Mesothelial cell of epicardium (in vitro differentiated cells): ENCODE results near the gene TEX29. TPM values are rescaled to one million over a fixed set of nuclear protein-coding genes. Genes with fewer than 3 reads are reported as not detected.

Source experiments
- DNase-seq, 2 experiments: peaks; one replicate each; pipeline ENCODE4 v3.0.0; 2021; ENCODE audit warnings: low spot score in 2 of 2; ENCODE audit not compliant: unreplicated experiment in 2 of 2
- H3K27ac Mint-ChIP-seq: 2 replicates; pipeline ENCODE4 v1.8.0; 2021; ENCODE audit warnings: mixed read lengths
- H3K27me3 Mint-ChIP-seq: 2 replicates; pipeline ENCODE4 v1.8.0; 2021; ENCODE audit warnings: low read depth, mixed read lengths
- H3K36me3 Mint-ChIP-seq: 2 replicates; pipeline ENCODE4 v1.8.0; 2021; ENCODE audit warnings: mixed read lengths
- H3K4me1 Mint-ChIP-seq: 2 replicates; pipeline ENCODE4 v1.8.0; 2021; ENCODE audit warnings: mixed read lengths
- H3K4me3 Mint-ChIP-seq: 2 replicates; pipeline ENCODE4 v1.8.0; 2021; ENCODE audit warnings: mild to moderate bottlenecking, moderate library complexity, mixed read lengths
- H3K9me3 Mint-ChIP-seq: 2 replicates; pipeline ENCODE4 v1.8.0; 2021; ENCODE audit warnings: mixed read lengths
- total RNA-seq: library from RNA; stranded (reverse); gene quantifications from 3 replicates; pipeline ENCODE4 v1.2.1, GENCODE V29; 2021
- TF ChIP-seq, protein P1 (sequence below): fragments of 200-600 bp; sonication (generic); IDR thresholded peaks from one replicate; pipeline ENCODE4 v1.5.0; 2021; ENCODE audit warnings: antibody characterized with exemption; ENCODE audit not compliant: unreplicated experiment

The TEX29 gene
- total RNA-seq, 1 donor from 2014 or later: 0.45 TPM

DNA sequence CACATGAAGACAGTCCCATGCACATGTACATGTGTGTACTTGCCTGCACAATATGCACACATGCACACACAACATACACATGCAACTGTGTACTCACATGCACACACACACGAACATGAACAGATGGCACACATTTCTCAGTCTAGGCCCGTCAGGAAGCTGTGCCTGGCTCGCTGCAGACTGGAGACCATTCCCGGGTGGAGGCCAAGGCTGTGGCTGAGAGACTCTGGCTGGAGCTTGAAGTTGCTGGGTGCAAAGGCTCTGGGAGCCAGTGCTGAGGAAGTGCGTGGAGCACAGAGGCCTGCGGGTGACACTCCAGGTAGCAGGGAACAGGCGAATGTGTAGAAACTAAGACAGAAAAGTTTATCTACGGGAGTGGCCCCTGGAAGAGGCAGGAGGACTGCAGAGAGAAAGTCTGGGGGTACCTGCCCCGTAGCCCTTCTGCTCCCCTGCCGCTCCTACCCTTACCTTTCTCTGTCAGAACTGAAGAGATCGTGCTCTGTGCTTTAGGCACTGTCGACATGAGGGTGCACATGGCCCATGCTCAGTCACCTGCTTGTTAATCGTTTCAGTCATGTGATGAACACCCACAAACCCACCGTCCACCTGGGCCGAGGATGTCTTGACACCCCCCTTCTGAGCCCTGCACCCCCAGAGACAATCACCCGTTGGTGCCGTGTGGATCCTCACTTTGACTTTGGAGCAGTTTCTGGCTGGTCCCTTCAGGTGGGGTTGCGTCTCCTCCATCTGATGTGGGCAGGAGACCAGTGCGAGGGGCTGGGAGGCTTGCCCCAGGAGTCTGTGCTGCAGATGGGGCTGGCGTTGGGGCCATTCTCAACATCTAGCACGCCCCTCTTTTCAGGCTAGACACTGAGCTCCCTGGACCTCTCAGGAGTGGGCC is 69.4 kb downstream of the TEX29 start:
- TF ChIP-seq, protein P1, sequence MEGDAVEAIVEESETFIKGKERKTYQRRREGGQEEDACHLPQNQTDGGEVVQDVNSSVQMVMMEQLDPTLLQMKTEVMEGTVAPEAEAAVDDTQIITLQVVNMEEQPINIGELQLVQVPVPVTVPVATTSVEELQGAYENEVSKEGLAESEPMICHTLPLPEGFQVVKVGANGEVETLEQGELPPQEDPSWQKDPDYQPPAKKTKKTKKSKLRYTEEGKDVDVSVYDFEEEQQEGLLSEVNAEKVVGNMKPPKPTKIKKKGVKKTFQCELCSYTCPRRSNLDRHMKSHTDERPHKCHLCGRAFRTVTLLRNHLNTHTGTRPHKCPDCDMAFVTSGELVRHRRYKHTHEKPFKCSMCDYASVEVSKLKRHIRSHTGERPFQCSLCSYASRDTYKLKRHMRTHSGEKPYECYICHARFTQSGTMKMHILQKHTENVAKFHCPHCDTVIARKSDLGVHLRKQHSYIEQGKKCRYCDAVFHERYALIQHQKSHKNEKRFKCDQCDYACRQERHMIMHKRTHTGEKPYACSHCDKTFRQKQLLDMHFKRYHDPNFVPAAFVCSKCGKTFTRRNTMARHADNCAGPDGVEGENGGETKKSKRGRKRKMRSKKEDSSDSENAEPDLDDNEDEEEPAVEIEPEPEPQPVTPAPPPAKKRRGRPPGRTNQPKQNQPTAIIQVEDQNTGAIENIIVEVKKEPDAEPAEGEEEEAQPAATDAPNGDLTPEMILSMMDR: no peak
- Mint-ChIP-seq H3K36me3 (no peaks in the 10 kb centered on the region), H3K27me3 (no peaks in the 10 kb centered on the region), H3K9me3 (no peaks in the 10 kb centered on the region), H3K27ac (no peak overlapping the region), H3K4me3 (no peak overlapping the region), H3K4me1 (peaks cover 14% of the 10 kb centered on the region)
- DNase-seq: peak in 1 of 2 experiments; percentile 10

DNA sequence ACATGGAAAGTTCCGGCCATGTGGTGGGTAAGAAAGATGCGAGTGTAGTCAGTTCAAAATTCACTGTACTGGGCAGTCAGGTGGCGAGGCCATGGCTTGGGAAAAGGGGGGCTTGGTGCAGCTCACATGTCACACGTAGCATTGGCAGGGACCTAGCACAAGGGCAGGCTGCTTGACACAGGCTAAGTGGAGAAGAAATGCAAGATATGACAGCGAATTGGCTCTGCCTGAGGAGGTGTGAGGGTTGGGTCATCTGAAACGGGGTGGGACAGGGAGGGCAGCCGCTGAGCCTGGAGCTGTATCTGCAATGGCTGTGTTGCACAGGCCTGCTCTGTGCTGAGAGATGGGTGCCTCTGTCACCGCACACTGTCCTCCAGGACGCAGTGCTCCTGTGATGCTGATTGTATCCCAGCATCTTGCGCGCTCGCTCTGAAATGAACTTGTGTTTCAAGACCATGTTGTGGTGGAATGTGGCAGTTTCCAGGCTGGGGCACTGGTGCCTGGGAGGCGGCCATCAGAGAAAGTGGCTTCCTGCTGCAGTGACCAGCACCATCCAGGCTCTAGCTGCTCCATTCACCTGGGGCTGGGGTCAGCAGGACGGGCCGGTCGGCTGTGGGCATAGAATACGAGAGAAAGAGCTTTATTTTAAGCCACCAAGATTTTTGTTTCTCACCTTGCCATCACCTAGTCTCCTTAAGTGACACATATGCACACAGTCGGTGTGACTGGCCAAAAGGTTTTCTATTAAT is 70.3 kb downstream of the TEX29 start:
- DNase-seq: no peak
- peaks cover 4% of the 10 kb centered on the region for H3K9me3 Mint-ChIP-seq
- TF ChIP-seq, protein P1: no peak
- no peaks in the 10 kb centered on the region for H3K36me3 Mint-ChIP-seq
- no peak overlapping the region for H3K4me3 Mint-ChIP-seq
- H3K4me1 Mint-ChIP-seq: peaks cover 14% of the 10 kb centered on the region
- H3K27ac Mint-ChIP-seq: no peak overlapping the region
- H3K27me3 Mint-ChIP-seq: no peaks in the 10 kb centered on the region

DNA sequence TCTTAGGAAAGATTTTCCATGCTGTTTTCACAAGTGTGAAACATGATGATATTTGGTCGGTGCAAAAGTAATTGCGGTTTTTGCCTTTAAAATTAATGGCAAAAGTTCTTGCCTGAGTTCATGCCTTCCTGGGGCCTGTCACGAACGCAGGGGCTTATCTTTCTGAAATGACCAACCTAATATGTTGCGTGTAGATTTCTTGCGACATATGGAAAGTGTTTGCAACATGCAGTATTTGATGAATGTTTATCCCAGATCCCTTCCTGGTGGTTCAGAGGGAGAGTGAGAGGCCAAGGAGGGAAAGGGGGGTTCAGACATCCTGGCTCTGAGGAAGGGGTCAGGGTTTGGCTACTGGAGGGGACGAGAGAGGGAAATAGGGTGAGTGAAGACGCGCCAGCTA is 72.0 kb downstream of the TEX29 start:
- no peaks in the 10 kb centered on the region for H3K36me3 Mint-ChIP-seq
- no peak for DNase-seq
- H3K27ac Mint-ChIP-seq: peak overlapping the region; percentile 31
- TF ChIP-seq, protein P1: no peak
- no peaks in the 10 kb centered on the region for H3K27me3 Mint-ChIP-seq
- H3K4me1 Mint-ChIP-seq: peaks cover 14% of the 10 kb centered on the region
- H3K4me3 Mint-ChIP-seq: no peak overlapping the region
- peaks cover 4% of the 10 kb centered on the region for H3K9me3 Mint-ChIP-seq

DNA sequence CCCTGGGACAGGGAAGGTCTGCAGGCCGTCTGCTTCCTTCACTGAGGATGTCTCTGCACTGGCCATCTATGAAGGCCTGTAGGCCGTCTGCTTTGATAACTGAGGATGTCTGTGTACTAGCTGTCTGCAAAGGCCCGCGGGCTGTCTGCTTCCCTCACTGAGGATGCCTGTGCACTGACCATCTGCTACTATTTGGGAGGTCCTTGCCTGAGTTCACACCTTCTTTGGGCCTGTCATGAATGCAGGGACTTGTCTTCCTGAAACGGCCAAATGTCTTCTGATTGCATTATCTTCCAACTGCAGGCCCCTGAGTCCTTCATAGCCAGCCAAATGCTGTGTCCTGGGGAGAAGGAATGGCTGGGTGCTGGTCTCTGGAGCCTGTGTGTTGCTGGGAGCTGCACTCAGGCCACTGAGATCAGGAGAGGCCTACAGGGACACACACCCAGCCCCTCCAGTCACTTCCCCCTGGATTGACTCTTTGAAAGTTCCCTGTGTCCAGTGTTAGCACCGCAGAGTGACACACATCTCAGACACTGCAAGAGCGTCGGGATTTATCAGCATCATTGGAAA is 72.9 kb downstream of the TEX29 start:
- H3K27me3 Mint-ChIP-seq: no peaks in the 10 kb centered on the region
- no peak overlapping the region for H3K27ac Mint-ChIP-seq

More for the DNA sequence above, 72.9 kb downstream of the TEX29 start:
- DNase-seq: no peak
- H3K36me3 Mint-ChIP-seq: no peaks in the 10 kb centered on the region
- H3K4me3 Mint-ChIP-seq: no peak overlapping the region
- TF ChIP-seq, protein P1: no peak
- H3K9me3 Mint-ChIP-seq: peaks cover 4% of the 10 kb centered on the region
- peaks cover 14% of the 10 kb centered on the region for H3K4me1 Mint-ChIP-seq

Other genes with a start within 250 kb of the TEX29 start
- 88.6 to 95.9 TPM (median 94.7 TPM) in 3 replicates for gene ARHGEF7, start 205.3 kb upstream of the TEX29 start, total RNA-seq